Central memory CD8-positive, alpha-beta T cell (primary cell): ENCODE data around the gene TICAM2.

Experiments used
- ATAC-seq: fragments of 150-1000 bp; cut with Tn5 transposase; replicated peaks from 2 replicates; pipeline ENCODE4 v1.10.0; 2022; ENCODE audit warnings: mild to moderate bottlenecking, moderate FRiP score, moderate number of reproducible peaks; ENCODE audit not compliant: poor library complexity, severe bottlenecking; ENCODE audit errors: extremely low read depth
- DNase-seq, 2 donors: peaks; one replicate each; pipeline ENCODE4 v3.0.0; 2021; ENCODE audit warnings: low spot score in 2 of 2
- H3K27ac Mint-ChIP-seq: one replicate; pipeline ENCODE4 v1.8.0; 2022; ENCODE audit warnings: low read depth, mild to moderate bottlenecking, moderate library complexity, mixed read lengths
- H3K27me3 Mint-ChIP-seq: one replicate; pipeline ENCODE4 v1.8.0; 2022; ENCODE audit warnings: mixed read lengths
- H3K36me3 Mint-ChIP-seq: one replicate; pipeline ENCODE4 v1.8.0; 2022; ENCODE audit warnings: mild to moderate bottlenecking, moderate library complexity, mixed read lengths; ENCODE audit not compliant: insufficient read depth
- H3K4me1 Mint-ChIP-seq: one replicate; pipeline ENCODE4 v1.8.0; 2022; ENCODE audit warnings: mixed read lengths
- H3K4me3 Mint-ChIP-seq: one replicate; pipeline ENCODE4 v1.8.0; 2022; ENCODE audit warnings: mild to moderate bottlenecking, moderate library complexity, mixed read lengths
- H3K9me3 Mint-ChIP-seq: one replicate; pipeline ENCODE4 v1.8.0; 2022; ENCODE audit warnings: mixed read lengths

TICAM2 gene

GRCh38 chr5:115627295-115627865 is 25.1 kb upstream of the TICAM2 start:
- H3K27me3 Mint-ChIP-seq: no peaks in the 10 kb centered on the region
- peak overlapping the region; percentile 33 for H3K4me3 Mint-ChIP-seq
- H3K27ac Mint-ChIP-seq: peak overlapping the region; percentile 23
- DNase-seq (no peak), ATAC-seq (no peak)
- H3K4me1 Mint-ChIP-seq: peaks cover 12% of the 10 kb centered on the region
- peaks cover 7% of the 10 kb centered on the region for H3K36me3 Mint-ChIP-seq
- H3K9me3 Mint-ChIP-seq: no peaks in the 10 kb centered on the region

GRCh38 chr5:115626445-115626823 is 24.2 kb upstream of the TICAM2 start:
- Mint-ChIP-seq H3K27ac (no peak overlapping the region), H3K27me3 (no peaks in the 10 kb centered on the region), H3K36me3 (peaks cover 9% of the 10 kb centered on the region), H3K9me3 (no peaks in the 10 kb centered on the region), H3K4me3 (no peak overlapping the region), H3K4me1 (peaks cover 20% of the 10 kb centered on the region)
- DNase-seq: no peak
- peak; percentile 11 for ATAC-seq

- DNase-seq (peak; percentile 98), ATAC-seq (peak; percentile 87)
- H3K36me3 Mint-ChIP-seq: peaks cover 13% of the 10 kb centered on the region
- no peaks in the 10 kb centered on the region for H3K27me3 Mint-ChIP-seq
- no peak within 1 kb of the TSS for H3K27ac Mint-ChIP-seq
- H3K4me3 Mint-ChIP-seq: no peak within 1 kb of the TSS
- no peaks in the 10 kb centered on the region for H3K9me3 Mint-ChIP-seq
- peaks cover 23% of the 10 kb centered on the region for H3K4me1 Mint-ChIP-seq
These were observed 23.5 kb upstream of the TICAM2 start, which contains the start of gene TMED7 for GRCh38 chr5:115625579-115626444. TSS of gene TMED7 (minus strand) at chr5:115626036. CDS start at chr5:115625792, 244 bp downstream.

- Mint-ChIP-seq H3K4me3 (no peak overlapping the region), H3K27me3 (no peaks in the 10 kb centered on the region), H3K4me1 (peaks cover 23% of the 10 kb centered on the region), H3K36me3 (peaks cover 20% of the 10 kb centered on the region), H3K9me3 (no peaks in the 10 kb centered on the region), H3K27ac (no peak overlapping the region)
- ATAC-seq (no peak), DNase-seq (no peak)
These were observed 22.7 kb upstream of the TICAM2 start for GRCh38 chr5:115624994-115625393.

GRCh38 chr5:115623658-115624057 is 21.4 kb upstream of the TICAM2 start:
- Mint-ChIP-seq H3K36me3 (peaks cover 28% of the 10 kb centered on the region), H3K9me3 (no peaks in the 10 kb centered on the region), H3K27ac (no peak overlapping the region), H3K27me3 (no peaks in the 10 kb centered on the region), H3K4me1 (peaks cover 23% of the 10 kb centered on the region), H3K4me3 (no peak overlapping the region)
- ATAC-seq: no peak
- no peak for DNase-seq

GRCh38 chr5:115621365-115621900 is 19.2 kb upstream of the TICAM2 start:
- Mint-ChIP-seq H3K4me1 (peaks cover 27% of the 10 kb centered on the region), H3K36me3 (peaks cover 31% of the 10 kb centered on the region), H3K27me3 (no peaks in the 10 kb centered on the region), H3K9me3 (no peaks in the 10 kb centered on the region), H3K27ac (no peak overlapping the region), H3K4me3 (no peak overlapping the region)
- ATAC-seq (no peak), DNase-seq (no peak)

GRCh38 chr5:115616892-115617291 is 14.6 kb upstream of the TICAM2 start:
- no peaks in the 10 kb centered on the region for H3K27me3 Mint-ChIP-seq
- ATAC-seq: no peak
- H3K36me3 Mint-ChIP-seq: peaks cover 42% of the 10 kb centered on the region
- H3K27ac Mint-ChIP-seq: no peak overlapping the region
- H3K9me3 Mint-ChIP-seq: no peaks in the 10 kb centered on the region
- peaks cover 11% of the 10 kb centered on the region for H3K4me1 Mint-ChIP-seq
- DNase-seq: no peak
- no peak overlapping the region for H3K4me3 Mint-ChIP-seq

GRCh38 chr5:115616472-115616871 is 14.2 kb upstream of the TICAM2 start:
- ATAC-seq (no peak), DNase-seq (no peak)
- H3K36me3 Mint-ChIP-seq: peaks cover 41% of the 10 kb centered on the region
- H3K4me3 Mint-ChIP-seq: no peak overlapping the region
- no peaks in the 10 kb centered on the region for H3K9me3 Mint-ChIP-seq
- no peaks in the 10 kb centered on the region for H3K27me3 Mint-ChIP-seq
- H3K4me1 Mint-ChIP-seq: peaks cover 8% of the 10 kb centered on the region
- H3K27ac Mint-ChIP-seq: no peak overlapping the region

- peaks cover 22% of the 10 kb centered on the region for H3K36me3 Mint-ChIP-seq
- no peak overlapping the region for H3K4me3 Mint-ChIP-seq
- H3K9me3 Mint-ChIP-seq: no peaks in the 10 kb centered on the region
- DNase-seq (no peak), ATAC-seq (no peak)
- peaks cover 19% of the 10 kb centered on the region for H3K4me1 Mint-ChIP-seq
- H3K27ac Mint-ChIP-seq: no peak overlapping the region
- H3K27me3 Mint-ChIP-seq: no peaks in the 10 kb centered on the region
These were observed 9.6 kb upstream of the TICAM2 start for GRCh38 chr5:115611873-115612272.

GRCh38 chr5:115607935-115608334 is 5.7 kb upstream of the TICAM2 start:
- Mint-ChIP-seq H3K36me3 (peaks cover 14% of the 10 kb centered on the region), H3K27ac (peak overlapping the region; percentile 64), H3K27me3 (no peaks in the 10 kb centered on the region)

GRCh38 chr5:115605436-115605835 is 3.2 kb upstream of the TICAM2 start:
- peaks cover 13% of the 10 kb centered on the region for H3K36me3 Mint-ChIP-seq
- DNase-seq (no peak), ATAC-seq (no peak)
- H3K4me3 Mint-ChIP-seq: no peak overlapping the region
- H3K9me3 Mint-ChIP-seq: no peaks in the 10 kb centered on the region
- H3K4me1 Mint-ChIP-seq: peaks cover 40% of the 10 kb centered on the region
- H3K27ac Mint-ChIP-seq: no peak overlapping the region
- no peaks in the 10 kb centered on the region for H3K27me3 Mint-ChIP-seq

More at GRCh38 chr5:115607935-115608334, 5.7 kb upstream of the TICAM2 start:
- ATAC-seq (no peak), DNase-seq (no peak)
- Mint-ChIP-seq H3K4me3 (no peak overlapping the region), H3K9me3 (no peaks in the 10 kb centered on the region), H3K4me1 (peaks cover 32% of the 10 kb centered on the region)

- Mint-ChIP-seq H3K4me1 (peaks cover 36% of the 10 kb centered on the region), H3K9me3 (no peaks in the 10 kb centered on the region), H3K27me3 (no peaks in the 10 kb centered on the region), H3K27ac (peak overlapping the region; percentile 52), H3K4me3 (peak overlapping the region; percentile 67), H3K36me3 (peaks cover 11% of the 10 kb centered on the region)
- DNase-seq: no peak
- no peak for ATAC-seq
These were observed 379 bp upstream of the TICAM2 start for GRCh38 chr5:115602591-115603125.
